ENCODE results near the gene IDH3A.
A peak's percentile ranks its signal among the peaks of the same experiment; 100 is the strongest.

The IDH3A gene

GRCh38 chr15:78149068-78149804 is at the start of gene IDH3A:
Gene IDH3A, plus strand, starts transcription at chr15:78149362. Its CDS starts 42 bp downstream, at chr15:78149404.
- DNase-seq (ENCODE audit: low read depth in 2 of 2): peak; percentile 98 to 99

DNA sequence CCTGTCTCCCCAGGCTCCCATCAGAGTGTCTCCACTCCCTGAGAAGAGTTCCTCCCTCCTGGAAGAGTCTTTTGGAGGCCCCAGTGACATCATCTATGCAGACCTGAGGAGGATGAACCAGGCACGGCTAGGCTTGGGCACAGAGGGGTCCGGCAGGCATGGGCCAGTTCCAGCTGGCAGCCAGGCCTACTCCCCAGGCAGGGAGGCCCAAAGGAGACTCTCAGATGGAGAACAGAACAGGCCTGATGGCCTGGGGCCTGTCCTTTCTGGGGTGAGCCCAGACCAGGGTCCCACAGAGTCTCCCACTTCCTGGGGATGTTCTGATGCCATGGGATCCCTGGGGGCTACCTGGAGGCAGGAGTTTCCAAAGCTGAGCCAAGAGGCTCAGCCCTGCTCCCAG is 48.3 kb upstream of the IDH3A start:
- no peak for DNase-seq (ENCODE audit: low read depth in 2 of 2)

- no peak for DNase-seq (ENCODE audit: low read depth in 2 of 2)
Observed at GRCh38 chr15:78101423-78102105, 47.6 kb upstream of the IDH3A start.

- no peak for DNase-seq (ENCODE audit: low read depth in 2 of 2)
Observed at GRCh38 chr15:78102211-78102610, 47.0 kb upstream of the IDH3A start.

GRCh38 chr15:78102741-78103140 is 46.4 kb upstream of the IDH3A start:
- DNase-seq (ENCODE audit: low read depth in 2 of 2): no peak

DNA sequence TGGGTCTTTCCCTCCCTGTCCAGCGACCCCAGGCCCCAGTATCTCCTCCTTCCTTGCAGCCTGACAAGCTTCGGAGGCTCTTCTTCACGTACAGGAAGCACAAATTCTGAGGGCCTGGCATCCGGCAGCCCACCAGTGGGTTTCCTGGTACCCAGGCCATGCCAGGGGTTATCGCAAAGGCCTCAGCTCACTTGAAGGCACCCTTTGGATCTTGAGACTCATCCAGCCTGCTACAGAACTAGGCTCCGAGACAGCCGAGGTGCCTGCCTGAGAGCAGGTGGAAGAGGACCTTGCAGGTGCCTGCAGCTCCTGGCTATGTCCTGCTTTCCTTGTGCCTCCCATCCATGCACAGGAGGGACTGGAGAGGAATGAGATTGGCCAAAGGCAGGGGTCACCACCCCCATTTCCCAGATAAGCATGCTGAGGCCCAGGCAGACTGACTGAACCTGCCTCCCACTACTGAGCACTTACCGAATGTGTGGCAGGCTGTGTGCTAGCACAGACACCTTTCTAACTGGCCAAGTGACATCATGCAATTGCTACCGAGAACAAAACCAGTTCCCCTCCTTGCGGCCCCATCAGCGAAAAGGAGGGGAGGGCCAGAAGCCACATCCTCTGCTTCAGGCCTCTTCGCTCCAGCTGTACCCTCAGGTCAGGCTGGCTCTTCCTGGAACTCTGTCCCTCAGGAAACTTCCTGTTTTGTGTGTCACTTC is 45.6 kb upstream of the IDH3A start:
- peak; percentile 21 to 23 for DNase-seq (ENCODE audit: low read depth in 2 of 2)

- no peak for DNase-seq (ENCODE audit: low read depth in 2 of 2)
Observed at GRCh38 chr15:78104119-78104479, 45.1 kb upstream of the IDH3A start.

DNA sequence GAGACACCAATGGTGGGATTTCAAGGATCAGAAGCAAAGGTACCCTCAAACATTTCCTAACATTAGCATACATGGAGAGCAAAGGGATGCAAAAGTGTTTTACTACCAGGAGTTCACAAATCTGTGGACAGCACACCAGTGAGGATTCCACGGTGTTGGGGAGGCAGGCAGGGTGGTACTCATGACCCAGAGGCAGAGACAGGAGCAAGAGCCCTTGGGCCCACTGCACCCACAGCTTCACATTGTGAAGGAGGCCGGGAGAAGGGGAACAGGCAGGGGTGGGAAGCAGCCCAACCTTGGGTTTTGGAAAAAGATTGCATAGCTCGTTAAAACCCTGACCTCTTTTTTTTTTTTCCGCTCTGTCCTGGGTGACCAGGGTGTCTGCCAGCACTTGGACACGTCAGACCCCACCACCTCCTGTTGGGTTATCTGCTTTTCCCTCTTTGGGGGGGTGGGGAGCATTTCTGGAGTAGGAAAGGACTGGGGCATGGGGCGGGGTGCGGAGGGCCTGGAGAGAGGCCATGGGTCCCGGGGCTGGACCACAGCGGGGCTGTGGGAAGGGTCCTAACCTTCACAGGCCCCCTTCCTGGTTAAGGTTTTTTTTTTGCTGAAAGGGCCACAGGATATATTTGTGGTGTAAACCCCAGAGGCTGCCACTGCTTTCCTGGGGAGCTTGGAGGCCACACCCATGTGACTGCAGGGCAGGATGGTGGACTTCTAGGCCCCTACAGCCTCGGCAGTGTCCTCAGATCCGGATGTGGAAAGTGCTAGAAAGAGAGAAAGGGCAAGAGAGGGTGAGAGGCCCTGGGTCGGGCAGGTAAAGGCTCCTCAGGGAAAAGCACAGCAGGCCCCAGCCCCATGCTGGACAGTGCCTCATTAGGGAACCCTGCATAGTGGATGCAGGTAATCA is 44.3 kb upstream of the IDH3A start:
- DNase-seq (ENCODE audit: low read depth in 2 of 2): no peak

GRCh38 chr15:78105476-78106241 is 43.5 kb upstream of the IDH3A start:
- DNase-seq (ENCODE audit: low read depth in 2 of 2): no peak

- no peak for DNase-seq (ENCODE audit: low read depth in 2 of 2)
Observed at GRCh38 chr15:78107471-78107870, 41.7 kb upstream of the IDH3A start.

DNA sequence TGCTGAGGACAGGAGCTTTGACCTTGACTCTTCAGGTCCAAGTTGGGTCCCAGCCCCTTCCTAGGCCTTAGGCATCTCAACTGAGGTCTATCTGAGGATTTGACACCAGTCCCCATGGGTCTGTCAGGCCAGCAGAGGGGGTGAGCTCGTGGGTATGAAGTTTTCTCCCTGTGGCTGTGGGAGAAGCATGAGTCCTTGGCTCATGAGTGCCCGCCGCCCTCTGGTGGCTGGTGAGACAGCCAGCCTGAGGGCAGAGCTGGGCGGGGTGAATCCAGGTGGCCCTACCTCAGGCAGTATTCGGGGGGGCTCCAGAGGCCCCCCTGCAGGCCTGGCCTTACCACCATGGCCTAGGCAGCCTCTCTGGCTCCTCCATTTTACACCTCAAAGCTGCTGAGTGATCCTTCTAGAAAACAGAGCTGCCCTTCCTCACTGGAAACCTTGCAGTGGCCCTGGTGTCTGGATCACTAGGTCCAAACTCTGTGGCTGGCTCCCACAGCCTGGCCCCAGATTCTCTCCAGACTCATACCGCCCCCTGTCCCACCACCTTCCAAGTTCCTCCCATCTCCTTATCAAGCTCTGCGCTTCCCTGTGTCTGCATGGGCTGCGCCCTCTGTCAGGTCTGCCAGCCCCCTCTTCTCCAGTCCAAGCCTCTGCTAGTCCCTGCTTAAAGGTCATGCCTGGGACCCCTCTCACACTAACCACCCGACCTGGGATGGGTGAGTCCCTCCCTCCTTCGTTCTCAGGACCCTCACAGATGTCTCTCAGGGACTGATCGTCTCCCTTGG is 40.7 kb upstream of the IDH3A start:
- peak; percentile 62 to 77 for DNase-seq (ENCODE audit: low read depth in 2 of 2)

DNA sequence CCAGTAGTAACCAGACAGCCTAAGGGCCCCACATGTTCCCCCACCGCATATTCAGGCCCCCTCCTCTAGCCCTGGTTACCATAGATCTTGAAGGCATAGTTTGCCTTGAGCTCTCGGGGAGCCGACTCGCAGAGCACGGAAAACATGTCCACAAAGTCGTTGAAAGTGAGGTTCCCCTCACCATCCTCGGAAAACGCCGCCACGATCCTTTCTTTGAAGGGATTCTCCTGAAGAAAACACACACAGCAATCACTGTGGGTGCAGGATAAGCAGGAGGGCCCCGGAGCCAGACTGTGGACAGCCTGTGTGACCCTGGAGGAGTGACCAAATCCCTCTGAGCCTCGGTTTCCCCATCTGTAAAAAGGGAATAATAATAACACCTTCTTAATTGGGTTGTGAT is 40.0 kb upstream of the IDH3A start:
- no peak for DNase-seq (ENCODE audit: low read depth in 2 of 2)

- no peak for DNase-seq (ENCODE audit: low read depth in 2 of 2)
Observed at GRCh38 chr15:78110096-78110495, 39.1 kb upstream of the IDH3A start.

DNA sequence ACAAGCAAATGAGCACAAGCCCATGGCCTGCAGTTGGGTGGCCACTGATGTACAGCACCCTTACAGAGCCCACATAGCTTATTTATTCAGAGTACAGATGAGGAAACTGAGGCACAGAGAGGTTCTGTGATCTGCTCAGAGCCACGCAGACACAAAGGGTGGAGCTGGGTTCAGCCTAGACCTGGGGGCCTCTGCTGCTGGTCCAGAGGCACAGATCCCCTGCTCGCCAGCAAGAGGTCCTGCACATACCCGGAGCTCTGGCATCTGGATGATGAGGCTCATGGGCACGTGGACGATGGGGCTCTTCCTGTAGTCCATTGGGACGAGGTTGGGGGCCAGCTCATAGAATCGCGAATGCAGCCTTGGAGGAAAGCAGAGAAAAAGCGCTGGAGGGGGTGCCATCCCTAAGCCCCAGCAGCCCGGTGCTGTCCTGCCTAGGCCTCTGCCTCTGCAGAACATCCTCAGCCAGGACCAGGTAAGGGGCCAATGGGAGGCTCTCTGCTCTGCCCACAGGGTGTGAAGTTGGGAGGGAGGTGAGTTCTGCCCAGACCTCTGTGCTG is 38.2 kb upstream of the IDH3A start:
- DNase-seq (ENCODE audit: low read depth in 2 of 2): no peak

DNA sequence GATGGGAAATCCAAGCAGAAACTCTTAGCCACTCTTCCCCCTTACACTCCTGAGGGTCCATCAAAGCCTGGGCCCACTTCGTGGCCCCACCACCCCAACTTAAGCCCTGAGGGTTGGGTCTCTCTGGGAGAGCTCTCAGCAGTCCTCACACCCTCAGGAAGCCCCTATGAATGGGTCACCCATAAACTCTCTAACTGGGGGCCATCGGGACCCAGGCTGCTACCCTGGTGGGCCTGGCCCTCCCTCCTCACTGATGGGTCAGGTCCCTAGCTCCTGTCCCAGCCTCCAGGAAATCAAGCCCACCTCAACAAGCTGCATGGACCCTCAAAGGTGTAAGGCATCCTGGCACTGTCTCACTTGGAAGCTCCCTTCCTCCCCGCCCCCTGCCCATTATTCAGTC is 37.4 kb upstream of the IDH3A start:
- no peak for DNase-seq (ENCODE audit: low read depth in 2 of 2)

GRCh38 chr15:78112551-78112950 is 36.6 kb upstream of the IDH3A start:
- no peak for DNase-seq (ENCODE audit: low read depth in 2 of 2)

DNA sequence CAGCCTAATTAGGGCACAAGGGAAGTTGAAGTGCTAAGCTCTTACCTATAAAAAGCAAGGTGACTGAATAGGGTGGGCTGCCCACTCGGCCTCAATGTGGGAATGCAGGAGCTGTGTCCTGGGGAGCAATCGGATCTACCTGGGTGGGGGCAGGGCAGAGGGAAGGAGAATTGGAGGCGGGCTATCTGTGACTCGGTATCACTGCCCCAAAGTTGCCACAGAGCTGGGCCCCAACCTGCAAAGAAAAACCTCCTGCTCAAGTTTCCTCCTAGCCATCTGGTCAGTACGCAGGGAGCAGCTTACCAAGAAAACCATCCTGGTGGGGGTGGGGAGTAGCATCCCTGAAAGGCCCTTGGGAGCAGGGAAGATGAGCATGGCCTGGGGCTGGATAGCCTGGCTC is 28.6 kb upstream of the IDH3A start:
- no peak for DNase-seq (ENCODE audit: low read depth in 2 of 2)

DNA sequence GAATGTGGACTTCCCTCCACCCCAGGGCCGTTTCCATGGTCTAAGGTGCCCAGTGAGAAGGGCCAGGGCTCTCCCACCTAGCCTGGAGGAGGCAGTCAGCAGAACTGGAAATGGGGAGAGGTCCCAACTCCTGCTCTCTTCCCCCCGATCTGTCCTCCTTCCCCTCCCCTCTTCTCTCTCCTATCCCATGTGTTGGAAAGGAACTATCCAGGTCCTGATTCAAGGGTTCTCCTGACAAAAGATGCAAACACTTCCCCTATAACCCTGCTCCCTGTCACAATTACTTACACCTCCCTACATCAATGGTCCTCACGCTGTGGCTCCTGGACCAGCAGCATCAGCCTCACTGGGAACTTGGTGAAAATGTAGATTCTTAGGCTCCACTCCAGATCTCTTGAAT is 23.9 kb upstream of the IDH3A start:
- no peak for DNase-seq (ENCODE audit: low read depth in 2 of 2)

DNA sequence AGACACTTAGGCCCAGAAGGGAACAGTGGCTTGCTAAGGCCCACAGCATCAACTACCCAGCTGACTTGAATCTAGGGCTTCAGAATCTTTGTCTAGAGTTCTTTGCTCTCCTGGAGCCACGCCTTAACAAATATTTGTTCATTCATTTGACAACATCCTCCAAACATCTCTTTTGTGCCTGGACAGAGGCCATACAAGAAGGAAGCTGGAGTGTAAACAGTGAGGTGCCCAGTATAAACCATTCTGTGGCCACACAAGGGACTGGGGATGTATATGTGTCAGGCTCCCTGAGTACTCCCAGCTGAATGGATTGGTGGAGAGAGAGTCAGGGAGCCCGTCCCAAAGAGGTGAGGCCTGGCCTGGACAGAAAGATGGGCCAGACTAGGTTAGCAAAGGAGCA is 21.3 kb upstream of the IDH3A start:
- no peak for DNase-seq (ENCODE audit: low read depth in 2 of 2)

All from stimulated activated CD8-positive, alpha-beta memory T cell treated with anti-CD3 and anti-CD28 coated beads, Interleukin-15, amount 100 ng/mL, for 4 hours (primary cell).